PC-9 (cell line): ENCODE data around the gene ANAPC5. TPM values are rescaled to one million over a fixed set of nuclear protein-coding genes. Genes with fewer than 3 reads are reported as not detected.

Experiments used
- BruUV-seq: library from RNA; stranded (reverse); fragments of 400-500 nt; replicated peaks from 2 replicates; lab custom pipeline; 2021; lab: Mats Ljungman, UMichigan
- CTCF ChIA-PET: fragments of 300-600 bp; sonication (Branson Sonifier 250); formaldehyde crosslinking; loops from one replicate; lab custom pipeline; 2022; ENCODE audit warnings: antibody characterized with exemption; lab: Charles Lee
- POLR2A ChIA-PET: fragments of 300-600 bp; sonication (Branson Sonifier 250); formaldehyde crosslinking; loops from one replicate; lab custom pipeline; 2022; ENCODE audit warnings: antibody characterized with exemption; ENCODE audit not compliant: unreplicated experiment; lab: Charles Lee
- DNase-seq, 2 experiments: peaks; one replicate each; pipeline versions ENCODE4 v3.0.0 to v3.0.0-alpha.2; 2015 to 2022; ENCODE audit warnings: mixed read lengths in 1 of 2
- H2AFZ ChIP-seq: fragments of 200-600 bp; sonication (generic); 2 replicates; pipeline ENCODE4 v1.8.1; 2017; ENCODE audit warnings: antibody characterized with exemption
- H3F3A ChIP-seq: fragments of 200-600 bp; sonication (generic); 2 replicates; pipeline ENCODE4 v1.8.1; 2017; ENCODE audit warnings: antibody characterized with exemption, mild to moderate bottlenecking, low read depth; ENCODE audit not compliant: insufficient read depth
- H3K27ac ChIP-seq: fragments of 200-600 bp; sonication (generic); 2 replicates; pipeline ENCODE4 v1.6.1; 2016; ENCODE audit warnings: mixed run types
- H3K27me3 ChIP-seq: fragments of 200-600 bp; sonication (generic); 2 replicates; pipeline ENCODE4 v1.6.1; 2016; ENCODE audit warnings: low read depth, mixed run types; ENCODE audit not compliant: insufficient read depth
- H3K36me3 ChIP-seq: fragments of 200-600 bp; sonication (generic); 2 replicates; pipeline ENCODE4 v1.6.1; 2016; ENCODE audit warnings: low read depth, mixed run types
- H3K4me1 ChIP-seq: fragments of 200-600 bp; sonication (generic); replicated peaks from 2 replicates; pipeline ENCODE4 v1.6.1; 2016; ENCODE audit warnings: mixed run types; ENCODE audit not compliant: insufficient read depth
- H3K4me2 ChIP-seq: fragments of 200-600 bp; sonication (generic); 2 replicates; pipeline ENCODE4 v1.6.1; 2017; ENCODE audit warnings: mixed run types
- H3K4me3 ChIP-seq: fragments of 200-600 bp; sonication (generic); 2 replicates; pipeline ENCODE4 v1.6.1; 2016; ENCODE audit warnings: mixed run types
- H3K79me2 ChIP-seq: fragments of 200-600 bp; sonication (generic); 2 replicates; pipeline ENCODE4 v1.6.1; 2017; ENCODE audit warnings: low read depth, mixed run types
- H3K9me2 ChIP-seq: fragments of 200-600 bp; sonication (generic); 2 replicates; pipeline ENCODE4 v1.8.1; 2017; ENCODE audit warnings: mild to moderate bottlenecking; ENCODE audit not compliant: insufficient read depth
- H3K9me3 ChIP-seq: fragments of 200-600 bp; sonication (generic); 2 replicates; pipeline ENCODE4 v1.8.1; 2016; ENCODE audit warnings: low read depth; ENCODE audit not compliant: insufficient read depth
- H4K20me1 ChIP-seq: fragments of 200-600 bp; sonication (generic); 2 replicates; pipeline ENCODE4 v1.8.1; 2017; ENCODE audit not compliant: insufficient read depth
- EZH2 ChIP-seq: fragments of 200-600 bp; sonication (generic); IDR thresholded peaks from 2 replicates; pipeline ENCODE4 v1.8.0; 2017; ENCODE audit warnings: antibody characterized with exemption, low read depth
- intact Hi-C: fragments of 100-400 bp; cut with micrococcal nuclease; formaldehyde crosslinking; loops from one replicate; pipeline ENCODE4 v1.10.0; 2022; ENCODE audit not compliant: unreplicated experiment
- total RNA-seq: library from RNA; stranded (reverse); gene quantifications from 2 replicates; pipeline ENCODE4 v1.2.3, GENCODE V29; 2021
- TF ChIP-seq, protein P1 (sequence below): fragments of 200-600 bp; sonication (generic); conservative IDR thresholded peaks from 2 replicates; pipeline ENCODE4 v1.6.1; 2017; ENCODE audit warnings: mixed run types, antibody characterized with exemption, mild to moderate bottlenecking, moderate library complexity

Gene ANAPC5
- total RNA-seq, 1 experiment from 2014 or later = 93.6 TPM

DNA sequence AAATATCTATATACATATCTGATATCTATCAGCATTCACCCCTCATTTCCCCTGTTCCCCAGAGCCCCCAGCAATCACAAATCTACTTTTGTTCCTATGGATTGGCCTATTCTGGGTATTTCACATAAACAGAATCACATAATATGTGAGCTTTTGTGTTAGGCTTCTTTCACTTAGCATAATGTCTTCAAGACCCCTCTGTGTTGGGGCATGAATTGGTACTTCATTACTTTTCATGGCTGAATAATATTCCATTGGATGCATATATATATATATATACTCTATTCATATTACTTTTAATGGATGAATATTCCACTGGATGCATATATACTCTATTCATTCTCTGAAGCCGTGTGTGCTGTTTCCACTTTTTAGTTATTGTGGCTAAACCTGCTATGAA is 84.4 kb downstream of the ANAPC5 start:
- CTCF ChIA-PET = no interaction called here
- TF ChIP-seq EZH2 = no peak
- TF ChIP-seq, protein P1, sequence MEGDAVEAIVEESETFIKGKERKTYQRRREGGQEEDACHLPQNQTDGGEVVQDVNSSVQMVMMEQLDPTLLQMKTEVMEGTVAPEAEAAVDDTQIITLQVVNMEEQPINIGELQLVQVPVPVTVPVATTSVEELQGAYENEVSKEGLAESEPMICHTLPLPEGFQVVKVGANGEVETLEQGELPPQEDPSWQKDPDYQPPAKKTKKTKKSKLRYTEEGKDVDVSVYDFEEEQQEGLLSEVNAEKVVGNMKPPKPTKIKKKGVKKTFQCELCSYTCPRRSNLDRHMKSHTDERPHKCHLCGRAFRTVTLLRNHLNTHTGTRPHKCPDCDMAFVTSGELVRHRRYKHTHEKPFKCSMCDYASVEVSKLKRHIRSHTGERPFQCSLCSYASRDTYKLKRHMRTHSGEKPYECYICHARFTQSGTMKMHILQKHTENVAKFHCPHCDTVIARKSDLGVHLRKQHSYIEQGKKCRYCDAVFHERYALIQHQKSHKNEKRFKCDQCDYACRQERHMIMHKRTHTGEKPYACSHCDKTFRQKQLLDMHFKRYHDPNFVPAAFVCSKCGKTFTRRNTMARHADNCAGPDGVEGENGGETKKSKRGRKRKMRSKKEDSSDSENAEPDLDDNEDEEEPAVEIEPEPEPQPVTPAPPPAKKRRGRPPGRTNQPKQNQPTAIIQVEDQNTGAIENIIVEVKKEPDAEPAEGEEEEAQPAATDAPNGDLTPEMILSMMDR = no peak
- no peak overlapping the region for H3K27ac ChIP-seq

DNA sequence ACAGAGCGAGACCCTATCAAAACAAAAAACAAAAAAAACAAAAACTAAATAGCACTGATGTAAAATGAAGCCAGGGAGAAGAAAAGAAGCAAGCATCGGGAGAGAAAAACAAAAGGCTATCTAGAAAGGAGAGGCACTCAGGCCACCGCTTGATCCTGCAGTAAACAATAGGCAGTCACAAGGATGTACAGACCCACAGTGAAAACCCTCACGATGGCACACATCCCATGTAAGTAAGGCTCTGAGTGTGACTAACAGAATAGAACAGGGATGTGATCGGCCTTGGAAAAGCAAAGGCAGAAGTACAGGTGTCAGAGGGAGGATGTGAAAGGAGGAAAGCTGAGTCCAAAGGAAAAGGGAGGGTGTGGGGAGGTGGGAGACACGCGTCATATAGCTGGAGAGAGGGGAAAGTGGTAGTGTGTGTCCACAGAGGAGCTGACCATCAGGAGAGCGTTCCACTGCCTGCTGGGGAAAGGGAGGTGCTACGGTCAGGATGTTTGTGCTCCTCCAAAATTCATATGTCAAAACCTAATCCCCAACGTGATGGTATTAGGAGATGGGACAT is 87.2 kb downstream of the ANAPC5 start:
- Histone ChIP-seq H3K27me3 (no peaks in the 10 kb centered on the region), H3K9me3 (no peaks in the 10 kb centered on the region), H3F3A (no peaks in the 10 kb centered on the region), H3K79me2 (no peaks in the 10 kb centered on the region), H2AFZ (no peak overlapping the region), H3K4me3 (no peak overlapping the region), H3K4me2 (no peak overlapping the region), H3K9me2 (no peaks in the 10 kb centered on the region), H3K4me1 (no peaks in the 10 kb centered on the region), H3K36me3 (no peaks in the 10 kb centered on the region), H4K20me1 (no peaks in the 10 kb centered on the region), H3K27ac (no peak overlapping the region)
- no TSS peak for BruUV-seq
- intact Hi-C loops = no loop called here
- CTCF ChIA-PET = no interaction called here
- POLR2A ChIA-PET = no interaction called here
- TF ChIP-seq EZH2 = no peak
- no peak for DNase-seq

More for the DNA sequence above, 84.4 kb downstream of the ANAPC5 start:
- no peak overlapping the region for H2AFZ ChIP-seq
- POLR2A ChIA-PET = no interaction called here
- H3K9me3 ChIP-seq = no peaks in the 10 kb centered on the region
- H3K27me3 ChIP-seq = no peaks in the 10 kb centered on the region
- no peak overlapping the region for H3K4me3 ChIP-seq
- H3K4me1 ChIP-seq = no peaks in the 10 kb centered on the region
- intact Hi-C loops = no loop called here
- no peak for DNase-seq
- no peaks in the 10 kb centered on the region for H4K20me1 ChIP-seq
- 0 out of 2 replicates have a peak, but pooled peaks cover 6% of the 10 kb centered on the region for H3F3A ChIP-seq
- H3K4me2 ChIP-seq = no peak overlapping the region
- no peaks in the 10 kb centered on the region for H3K79me2 ChIP-seq
- no TSS peak for BruUV-seq
- H3K36me3 ChIP-seq = no peaks in the 10 kb centered on the region
- no peaks in the 10 kb centered on the region for H3K9me2 ChIP-seq

DNA sequence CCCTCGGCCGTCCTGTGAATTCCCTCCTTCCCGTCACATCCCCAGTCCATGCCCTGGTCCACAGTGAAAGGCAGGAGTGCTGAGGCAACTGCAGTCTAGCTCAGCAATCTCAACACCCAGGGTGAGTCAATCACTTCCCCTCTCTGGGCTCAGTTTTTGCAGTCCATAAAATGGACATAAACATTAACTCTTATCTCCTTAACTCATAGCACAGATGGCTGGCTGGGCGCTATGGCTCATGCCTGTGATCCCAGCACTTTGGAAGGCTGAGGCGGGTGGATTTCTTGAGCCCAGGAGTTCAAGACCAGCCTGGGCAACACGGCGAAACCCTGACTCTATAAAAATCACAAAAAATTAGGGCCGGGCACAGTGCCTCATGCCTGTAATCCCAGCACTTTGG is 88.1 kb downstream of the ANAPC5 start:
- Histone ChIP-seq H3K4me2 (no peak overlapping the region), H3K4me1 (no peaks in the 10 kb centered on the region), H3K9me3 (no peaks in the 10 kb centered on the region), H3K4me3 (no peak overlapping the region), H3K27me3 (no peaks in the 10 kb centered on the region), H3K79me2 (no peaks in the 10 kb centered on the region), H4K20me1 (no peaks in the 10 kb centered on the region), H3K36me3 (no peaks in the 10 kb centered on the region), H3K27ac (no peak overlapping the region), H2AFZ (no peak overlapping the region), H3K9me2 (no peaks in the 10 kb centered on the region), H3F3A (no peaks in the 10 kb centered on the region)
- no peak for DNase-seq
- TF ChIP-seq, protein P1 = no peak
- TF ChIP-seq EZH2 = no peak
- POLR2A ChIA-PET = no interaction called here
- BruUV-seq = no TSS peak
- intact Hi-C loops = no loop called here
- CTCF ChIA-PET = no interaction called here
